Measurements from ENCODE around the gene HMGCS1. TPM values are rescaled to one million over a fixed set of nuclear protein-coding genes. Genes with fewer than 3 reads are reported as not detected.

Gene HMGCS1
- total and polyA plus RNA-seq, 3 donors from 2014 or later, result 27.2 to 47.5 (median 42.9) TPM

DNA sequence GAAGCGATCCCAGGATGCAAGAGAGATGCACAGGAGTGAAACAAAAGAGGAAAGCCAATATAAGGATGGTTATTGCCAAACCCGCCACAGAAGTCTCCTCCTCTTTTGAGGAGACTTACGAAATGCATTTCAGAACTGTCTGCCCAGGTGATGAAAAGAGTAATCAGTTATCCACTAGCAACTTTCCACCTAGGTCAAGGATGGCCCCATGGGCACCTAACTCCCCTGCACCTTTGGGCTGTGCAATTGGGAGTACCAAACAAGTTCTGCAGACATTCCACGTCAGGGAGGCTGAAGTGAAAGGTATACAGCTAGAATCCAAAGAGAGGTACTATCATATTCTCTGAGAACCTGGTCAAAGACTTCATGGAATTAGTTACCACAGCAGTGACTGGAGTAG, 25.7 kb downstream of the HMGCS1 start:
- no peaks in the 10 kb centered on the region for H3K27me3 ChIP-seq
- no peak overlapping the region for H3K27ac ChIP-seq
- WGBS, 2 donors, result 91 to 93% methylated on average over 4 of the region's 4 CpGs
- intact Hi-C loops (cut with DNase I; ENCODE audit: low total_unique reads), result no loop called here
- no peak overlapping the region for H3K4me3 ChIP-seq
- no peak for DNase-seq
- H3K36me3 ChIP-seq (ENCODE audit: low read depth, missing control alignments), result no peaks in the 10 kb centered on the region
- H3K4me1 ChIP-seq, result no peaks in the 10 kb centered on the region
- H3K9me3 ChIP-seq, result no peaks in the 10 kb centered on the region
- no peak for TF ChIP-seq POLR2A (IDR thresholded peaks at IDR 0.05)
- TF ChIP-seq, protein P1, sequence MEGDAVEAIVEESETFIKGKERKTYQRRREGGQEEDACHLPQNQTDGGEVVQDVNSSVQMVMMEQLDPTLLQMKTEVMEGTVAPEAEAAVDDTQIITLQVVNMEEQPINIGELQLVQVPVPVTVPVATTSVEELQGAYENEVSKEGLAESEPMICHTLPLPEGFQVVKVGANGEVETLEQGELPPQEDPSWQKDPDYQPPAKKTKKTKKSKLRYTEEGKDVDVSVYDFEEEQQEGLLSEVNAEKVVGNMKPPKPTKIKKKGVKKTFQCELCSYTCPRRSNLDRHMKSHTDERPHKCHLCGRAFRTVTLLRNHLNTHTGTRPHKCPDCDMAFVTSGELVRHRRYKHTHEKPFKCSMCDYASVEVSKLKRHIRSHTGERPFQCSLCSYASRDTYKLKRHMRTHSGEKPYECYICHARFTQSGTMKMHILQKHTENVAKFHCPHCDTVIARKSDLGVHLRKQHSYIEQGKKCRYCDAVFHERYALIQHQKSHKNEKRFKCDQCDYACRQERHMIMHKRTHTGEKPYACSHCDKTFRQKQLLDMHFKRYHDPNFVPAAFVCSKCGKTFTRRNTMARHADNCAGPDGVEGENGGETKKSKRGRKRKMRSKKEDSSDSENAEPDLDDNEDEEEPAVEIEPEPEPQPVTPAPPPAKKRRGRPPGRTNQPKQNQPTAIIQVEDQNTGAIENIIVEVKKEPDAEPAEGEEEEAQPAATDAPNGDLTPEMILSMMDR (IDR thresholded peaks at IDR 0.05), result no peak

DNA sequence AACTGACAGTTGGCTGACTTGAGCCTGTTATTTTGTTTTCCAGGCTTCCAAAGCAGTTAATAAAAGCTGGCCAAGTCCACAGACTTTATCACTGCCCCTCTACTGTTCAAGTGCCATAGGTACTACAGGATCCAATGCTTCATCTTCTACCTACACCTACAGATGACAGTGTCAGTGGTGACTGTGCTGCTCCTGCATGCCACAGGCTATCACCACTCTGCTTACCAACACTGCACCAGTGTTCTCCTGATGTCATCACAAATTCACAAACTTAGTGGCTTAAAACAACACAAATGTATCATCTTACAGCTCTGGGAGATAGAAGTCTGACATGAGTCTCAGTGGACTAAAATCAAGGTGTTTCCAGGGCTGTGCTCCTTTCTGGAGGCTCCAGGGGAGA, 26.6 kb downstream of the HMGCS1 start:
- H3K27me3 ChIP-seq, result no peaks in the 10 kb centered on the region
- no peak overlapping the region for H3K27ac ChIP-seq
- no peaks in the 10 kb centered on the region for H3K9me3 ChIP-seq
- H3K4me1 ChIP-seq, result no peaks in the 10 kb centered on the region
- no peak for DNase-seq
- no peak overlapping the region for H3K4me3 ChIP-seq
- no peaks in the 10 kb centered on the region for H3K36me3 ChIP-seq (ENCODE audit: low read depth, missing control alignments)
- TF ChIP-seq, protein P1 (IDR thresholded peaks at IDR 0.05), result no peak
- TF ChIP-seq POLR2A (IDR thresholded peaks at IDR 0.05), result no peak
- intact Hi-C loops (cut with DNase I; ENCODE audit: low total_unique reads), result no loop called here

DNA sequence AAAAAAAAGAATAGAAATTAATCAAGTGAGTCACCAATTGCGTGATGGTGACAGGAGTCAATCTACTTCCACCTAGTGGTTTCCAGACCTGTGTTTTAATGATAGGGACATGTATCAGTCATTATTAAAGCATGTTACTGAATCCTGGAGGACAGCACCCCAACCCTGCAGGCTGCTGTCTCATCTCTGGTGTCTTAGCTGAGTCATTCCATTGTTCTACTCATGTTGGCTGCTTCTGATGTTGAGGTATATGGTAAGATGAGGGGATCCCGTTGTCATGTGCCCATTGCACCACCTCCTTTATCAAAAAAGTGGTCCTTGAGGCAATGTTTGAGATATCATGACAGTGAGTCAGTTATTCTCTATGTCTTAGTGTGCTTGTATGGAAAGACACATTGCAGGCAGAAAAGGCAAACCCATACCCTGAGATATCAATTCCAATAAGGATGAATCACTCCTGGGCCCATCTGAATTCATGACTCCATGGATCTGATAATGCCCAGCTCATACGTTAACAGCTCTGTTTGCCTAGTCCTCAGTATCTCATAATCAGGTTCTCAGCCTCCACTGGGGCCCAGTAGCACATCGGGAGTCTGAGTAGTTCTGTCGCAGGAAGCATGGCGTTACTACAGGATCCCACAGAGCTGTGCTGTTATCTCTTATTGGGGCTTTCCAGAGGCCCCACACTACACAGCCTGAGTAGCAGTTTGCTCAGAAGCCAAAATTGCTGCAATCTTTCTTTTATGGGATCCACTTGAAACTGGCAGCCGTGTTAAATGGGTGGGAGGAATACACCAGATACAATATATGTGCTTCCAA, 31.2 kb downstream of the HMGCS1 start:
- no peak for DNase-seq
- Histone ChIP-seq H3K36me3 (ENCODE audit: low read depth, missing control alignments) (no peaks in the 10 kb centered on the region), H3K9me3 (no peaks in the 10 kb centered on the region), H3K27ac (no peak overlapping the region), H3K4me3 (no peak overlapping the region), H3K27me3 (no peaks in the 10 kb centered on the region), H3K4me1 (no peaks in the 10 kb centered on the region)
- intact Hi-C loops (cut with DNase I; ENCODE audit: low total_unique reads), result no loop called here
- TF ChIP-seq POLR2A (IDR thresholded peaks at IDR 0.05), result no peak
- TF ChIP-seq, protein P1 (IDR thresholded peaks at IDR 0.05), result no peak
- WGBS, 2 donors, result 77 to 81% methylated on average over 7 of the region's 7 CpGs

DNA sequence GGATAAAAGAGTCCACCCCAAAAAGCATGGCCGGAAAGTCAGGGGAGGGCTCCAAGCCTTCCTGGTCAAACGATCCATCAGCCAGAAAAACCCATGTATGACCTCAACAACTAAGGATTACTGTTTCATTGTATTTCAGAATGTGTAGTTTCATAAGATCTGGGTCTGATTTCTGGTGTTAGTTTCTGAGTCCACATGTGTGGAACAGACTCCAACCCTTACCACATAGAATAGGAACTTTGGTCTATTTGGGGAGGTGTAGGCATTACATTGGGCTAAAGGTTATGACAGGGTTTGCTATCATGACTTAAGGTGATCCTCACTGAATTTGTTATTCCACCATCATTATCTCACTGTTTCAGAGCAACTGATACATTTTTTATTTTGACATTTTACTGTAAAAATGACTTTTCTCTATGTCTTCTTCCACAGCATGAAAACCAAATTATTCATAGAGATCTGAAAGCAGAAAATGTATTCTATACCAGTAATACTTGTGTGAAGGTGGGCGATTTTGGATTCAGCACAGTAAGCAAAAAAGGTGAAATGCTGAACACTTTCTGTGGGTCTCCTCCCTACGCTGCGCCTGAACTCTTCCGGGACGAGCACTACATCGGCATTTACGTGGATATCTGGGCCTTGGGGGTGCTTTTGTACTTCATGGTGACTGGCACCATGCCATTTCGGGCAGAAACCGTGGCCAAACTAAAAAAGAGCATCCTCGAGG, 33.5 kb downstream of the HMGCS1 start:
- Histone ChIP-seq H3K36me3 (ENCODE audit: low read depth, missing control alignments) (no peaks in the 10 kb centered on the region), H3K4me1 (no peaks in the 10 kb centered on the region), H3K27me3 (no peaks in the 10 kb centered on the region), H3K4me3 (no peak overlapping the region), H3K27ac (no peak overlapping the region), H3K9me3 (no peaks in the 10 kb centered on the region)
- DNase-seq, result no peak
- intact Hi-C loops (cut with DNase I; ENCODE audit: low total_unique reads), result no loop called here
- TF ChIP-seq, protein P1 (IDR thresholded peaks at IDR 0.05), result no peak
- no peak for TF ChIP-seq POLR2A (IDR thresholded peaks at IDR 0.05)
- 63 to 76% methylated on average over 12 of the region's 12 CpGs for WGBS, 2 donors
